Tongue (tissue), 2 donors: Measurements from ENCODE around the gene TC2N. TPM values are rescaled to one million over a fixed set of nuclear protein-coding genes. Genes with fewer than 3 reads are reported as not detected.
"Not testable (repeated sequence)": the region's sequence is repeated elsewhere in the genome, so short reads cannot be mapped to it uniquely, and the experiment has no call there.

Experiments
- DNase-seq: peaks from one replicate; pipeline ENCODE4 v3.0.0-alpha.2; 2015
- total RNA-seq: library from RNA; depleted of rRNA; stranded (reverse); fragments of >200 nt; gene quantifications from one replicate; pipeline ENCODE4 v1.2.3, GENCODE V29; 2014

TC2N gene
- total RNA-seq, 1 donor from 2014 or later, result 30.9 TPM

DNA sequence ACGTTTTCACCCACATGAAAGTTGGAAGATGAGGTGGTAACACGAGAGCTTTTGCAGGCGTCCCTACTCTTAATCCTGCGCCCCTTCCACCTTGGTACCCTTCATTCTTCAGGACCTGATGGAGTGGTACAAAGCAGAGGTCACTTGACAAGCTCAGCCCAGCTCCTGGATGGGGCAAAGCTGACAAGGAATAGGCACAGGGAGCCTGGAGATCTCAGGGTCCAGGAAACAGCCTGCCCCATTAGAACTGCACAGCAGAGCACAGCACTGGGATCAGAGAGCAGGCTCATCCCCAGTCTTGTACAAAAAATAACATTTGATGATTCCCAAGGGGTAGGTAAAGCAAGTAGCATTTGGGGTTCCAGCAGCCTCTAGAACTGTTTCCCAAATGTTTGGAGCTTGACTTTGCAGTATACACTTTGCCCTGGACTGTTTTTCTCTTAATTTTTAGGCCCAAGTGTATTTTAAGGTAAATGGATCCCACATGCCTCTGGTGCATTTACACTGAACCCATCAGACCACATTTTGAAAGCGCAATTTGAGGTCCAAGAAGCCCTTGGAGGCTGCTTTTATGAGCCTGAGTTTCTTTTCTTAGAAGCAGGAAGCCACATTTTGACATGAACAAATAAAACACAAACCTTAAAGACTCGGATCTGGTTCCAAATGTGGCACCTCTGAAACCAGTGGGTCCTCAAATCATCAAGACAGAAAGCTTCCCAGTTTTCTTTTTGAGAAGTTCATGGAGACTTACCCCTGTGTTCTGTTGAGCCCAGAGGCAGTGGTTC is 633 bp downstream of the TC2N start:
- no peak for DNase-seq

DNA sequence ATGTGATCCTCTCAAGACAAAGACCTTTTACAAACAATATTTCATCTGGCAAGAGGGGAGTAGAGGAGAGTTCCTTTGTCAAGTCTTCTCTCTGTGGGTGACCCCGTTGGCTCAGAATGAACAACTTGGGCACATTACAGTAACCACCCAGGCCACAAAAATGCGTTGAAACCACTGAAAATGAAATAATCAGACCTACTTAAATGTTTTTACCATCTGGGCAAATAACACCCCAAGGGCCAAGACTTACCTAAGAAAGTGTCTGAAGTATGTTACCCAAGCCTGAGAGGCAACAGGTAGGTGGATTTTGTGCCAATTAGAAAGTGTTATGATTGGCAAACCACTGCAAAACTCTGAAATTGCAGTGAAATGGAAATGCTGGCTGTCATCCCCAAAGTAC is 1.3 kb downstream of the TC2N start:
- DNase-seq, result peak; percentile 18

DNA sequence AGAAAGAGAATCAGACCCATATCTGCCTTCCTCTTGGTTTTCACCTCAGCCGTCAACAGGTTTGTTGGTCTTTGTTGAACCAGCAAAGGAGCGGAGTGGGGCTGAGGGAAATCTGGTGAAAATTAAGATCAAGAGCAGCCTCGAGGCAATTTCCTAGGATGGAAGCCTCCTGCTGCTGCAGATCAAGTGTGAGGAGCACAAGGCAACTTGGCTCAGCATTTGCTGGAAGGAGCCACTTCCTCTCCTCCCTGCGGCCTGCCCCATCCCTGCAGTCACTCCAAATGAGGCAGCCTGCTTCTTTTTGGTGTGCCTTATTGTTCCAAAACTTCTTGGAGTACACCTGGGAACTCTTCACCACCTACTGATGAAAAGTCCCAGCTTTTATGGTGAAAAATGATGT is 4.9 kb downstream of the TC2N start:
- no peak for DNase-seq

DNA sequence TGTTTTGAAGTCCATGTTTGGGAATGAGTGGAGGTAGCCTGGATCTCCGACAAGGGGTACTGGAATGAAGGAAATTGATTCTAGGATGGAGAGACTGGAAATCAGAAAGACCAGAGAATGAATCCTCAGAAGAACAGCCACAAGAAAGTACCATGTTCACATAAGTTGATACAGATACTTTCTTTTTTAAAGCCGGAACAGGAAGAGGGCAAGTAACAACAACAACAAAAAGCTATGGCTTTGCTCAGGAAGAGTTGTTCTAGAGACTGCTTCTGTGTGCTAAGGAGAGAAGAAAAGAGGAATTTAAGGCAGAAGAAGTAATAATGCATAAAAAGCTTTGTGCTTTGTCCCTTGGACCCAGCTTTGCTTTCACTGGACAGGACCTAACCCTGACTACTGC is 6.2 kb downstream of the TC2N start:
- DNase-seq, result no peak

DNA sequence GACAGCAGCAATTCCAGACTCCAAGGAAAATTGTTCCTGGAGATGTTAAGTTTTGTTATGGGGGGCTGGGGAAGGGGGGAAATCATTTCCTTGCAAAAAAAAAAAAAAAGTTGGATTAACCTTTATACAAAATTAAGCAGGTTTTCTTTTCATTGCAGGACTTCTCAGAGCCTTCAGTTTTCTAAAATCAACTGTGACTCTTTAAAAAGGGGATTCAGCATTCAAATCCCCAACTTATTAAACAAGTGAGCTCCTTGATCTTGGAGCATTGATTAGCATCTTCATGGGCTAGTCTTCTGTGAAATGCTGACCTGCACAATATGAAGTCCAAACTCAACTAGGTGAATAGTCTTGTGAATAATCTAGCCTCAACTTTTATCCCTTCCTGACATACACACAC is 7.1 kb downstream of the TC2N start:
- no peak for DNase-seq

DNA sequence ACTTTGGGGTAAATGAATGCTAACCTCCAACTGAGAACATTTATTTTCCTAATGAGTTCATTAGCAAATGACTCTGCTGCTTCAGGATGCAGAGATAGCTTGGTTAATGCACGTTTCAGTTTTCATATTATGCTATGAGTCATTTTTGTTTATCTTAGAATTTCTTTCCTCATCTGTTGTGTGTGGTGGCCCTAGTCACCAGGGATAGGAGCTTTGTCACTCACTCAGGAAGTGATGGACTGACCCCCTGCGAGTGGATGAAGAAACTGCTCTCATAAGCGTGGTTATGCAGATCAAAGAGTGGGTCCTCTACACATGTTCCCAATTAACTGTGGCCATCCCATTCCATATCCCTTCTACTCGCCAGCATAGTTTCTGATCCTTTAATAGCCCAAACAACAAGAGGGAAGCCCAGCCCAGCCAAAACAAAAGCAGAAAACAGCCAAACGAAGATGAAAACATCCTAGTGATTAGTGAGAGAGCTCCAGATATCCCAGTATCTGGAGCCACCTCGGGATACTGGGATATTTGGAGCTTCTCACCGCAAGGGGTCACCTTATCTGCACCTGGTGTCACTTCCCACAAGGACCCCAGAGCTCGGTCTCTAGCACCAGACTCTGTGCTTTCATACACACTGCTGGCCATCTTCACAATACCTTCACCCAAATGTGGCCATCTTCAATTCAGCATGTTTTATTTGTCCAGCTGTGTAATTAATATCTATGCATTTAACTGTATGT is 8.6 kb downstream of the TC2N start:
- DNase-seq, result no peak

DNA sequence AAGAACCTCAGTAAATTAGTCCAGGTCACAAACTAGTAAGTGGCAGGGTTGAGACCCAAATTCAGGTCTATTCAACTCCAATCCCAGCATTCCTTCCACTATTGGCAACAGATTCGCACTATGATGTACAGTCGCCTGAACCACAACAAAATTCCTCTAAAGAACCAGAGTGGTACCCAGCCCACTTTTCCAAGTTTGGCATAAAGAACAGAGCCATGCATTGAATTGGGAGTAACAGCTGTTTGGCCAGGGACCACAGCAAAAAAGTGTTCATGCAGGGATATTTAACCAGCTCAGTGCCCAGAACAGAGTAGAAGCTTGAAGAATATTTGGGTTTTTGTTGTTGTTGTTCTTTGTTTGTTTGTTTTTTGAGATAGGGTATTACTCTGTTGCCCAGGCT is 9.7 kb downstream of the TC2N start:
- DNase-seq, result peak; percentile 84

DNA sequence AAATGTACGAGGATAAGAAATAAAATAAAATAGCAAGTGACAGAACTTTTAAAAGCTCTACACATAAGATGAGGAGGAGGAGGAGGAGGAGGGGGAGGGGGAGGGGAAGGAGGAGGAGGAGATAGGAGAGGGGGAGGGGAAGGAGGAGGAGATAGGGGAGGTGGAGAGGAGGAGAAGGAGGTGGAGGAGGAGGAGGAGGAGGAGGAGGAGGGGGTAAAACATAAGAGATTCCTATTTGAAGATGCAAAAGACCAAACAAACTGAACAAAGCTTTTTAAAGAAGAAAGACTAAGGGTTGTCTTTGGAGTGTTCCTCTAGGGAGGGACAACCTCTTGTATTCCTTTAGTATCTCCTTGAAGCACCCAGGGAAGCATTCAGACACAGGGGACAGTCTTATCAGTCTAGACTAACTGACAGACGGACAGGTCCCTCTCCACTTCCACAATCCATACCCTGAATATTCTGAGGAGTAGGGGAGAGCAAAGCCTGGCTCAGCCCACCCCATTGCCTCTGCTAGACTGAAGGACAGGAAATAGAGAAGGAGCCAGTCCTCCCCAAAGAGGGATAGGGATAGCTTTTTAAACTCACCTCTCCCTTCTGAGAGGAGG is 12.9 kb downstream of the TC2N start:
- no peak for DNase-seq

DNA sequence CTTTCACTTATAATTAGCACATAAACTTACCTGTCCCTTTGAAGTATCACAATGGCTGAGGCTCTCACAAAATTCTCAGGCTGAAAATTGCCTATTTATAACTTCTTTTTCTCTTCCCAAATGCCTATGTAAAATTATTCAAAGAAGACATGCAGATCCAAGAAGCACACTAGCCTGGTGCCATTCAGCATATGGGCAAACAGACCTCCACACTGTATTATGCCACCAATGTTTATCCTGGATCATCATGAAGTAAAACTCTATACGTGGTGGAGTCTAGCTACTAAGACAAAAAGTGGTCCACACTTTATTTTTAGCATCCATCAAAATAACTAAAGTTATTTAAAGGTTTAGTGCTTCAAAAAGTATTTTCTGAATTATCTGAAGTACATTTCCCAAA is 15.8 kb downstream of the TC2N start:
- DNase-seq, result no peak

DNA sequence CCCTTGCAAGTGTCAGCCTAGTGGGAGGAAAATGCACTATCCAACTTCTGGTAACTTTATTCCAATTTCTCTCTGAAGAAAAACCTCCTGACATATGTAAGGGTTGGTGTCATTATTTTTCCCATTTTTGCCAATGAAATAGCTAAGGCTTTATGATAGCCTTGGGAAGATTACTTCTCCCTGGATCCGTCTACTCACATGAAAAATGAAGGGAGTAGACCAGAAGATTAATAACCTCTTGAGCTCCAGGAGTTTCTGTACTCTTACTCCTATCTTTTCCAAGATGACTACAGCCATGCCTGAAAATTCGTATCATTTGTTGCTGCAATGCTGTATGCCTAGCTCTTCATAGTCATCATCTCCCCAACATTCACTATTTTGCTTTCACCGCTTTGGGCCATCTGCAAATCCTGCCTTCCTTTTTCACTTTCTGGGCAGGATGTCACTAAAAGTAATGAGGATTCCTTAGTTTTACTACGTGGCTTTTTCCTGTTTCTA is 18.8 kb downstream of the TC2N start:
- no peak for DNase-seq

DNA sequence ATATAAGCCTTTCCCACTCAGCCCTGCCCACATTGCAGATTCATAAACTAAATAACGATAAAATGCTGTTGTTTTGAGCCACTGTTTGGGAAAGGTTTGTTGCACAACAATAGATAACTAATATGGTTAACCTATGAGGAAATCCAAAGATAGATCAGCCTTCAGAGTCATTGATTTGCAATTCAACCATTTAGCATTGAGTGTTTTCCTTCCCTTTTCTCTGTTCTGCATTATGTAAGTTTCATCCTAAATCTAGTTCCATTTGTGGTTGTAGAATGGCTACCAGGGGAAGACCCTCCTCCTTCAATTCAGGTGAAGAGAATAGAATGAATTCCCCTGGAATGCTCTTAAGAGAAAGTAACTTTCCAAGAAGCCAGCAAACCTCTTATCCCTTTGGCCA is 19.6 kb downstream of the TC2N start:
- no peak for DNase-seq

DNA sequence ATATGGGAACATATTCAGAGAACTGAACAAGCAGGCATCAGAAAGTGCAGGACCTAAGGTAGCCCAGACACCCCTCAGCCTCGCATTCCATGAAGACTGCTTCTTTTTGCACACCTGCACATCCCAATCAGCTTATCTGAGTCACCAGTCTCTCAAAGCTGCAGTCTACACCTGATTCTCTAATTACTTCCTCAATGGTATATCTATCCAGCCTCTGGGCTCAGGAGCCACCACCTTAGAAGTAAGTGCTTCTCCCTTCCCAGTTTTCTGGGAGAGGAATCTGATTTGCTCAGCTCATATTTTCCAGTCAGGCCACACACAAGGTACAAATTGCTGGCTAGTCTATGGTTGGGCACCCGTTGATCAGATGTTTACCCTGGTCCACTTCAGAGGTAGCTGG is 21.7 kb downstream of the TC2N start:
- no peak for DNase-seq

DNA sequence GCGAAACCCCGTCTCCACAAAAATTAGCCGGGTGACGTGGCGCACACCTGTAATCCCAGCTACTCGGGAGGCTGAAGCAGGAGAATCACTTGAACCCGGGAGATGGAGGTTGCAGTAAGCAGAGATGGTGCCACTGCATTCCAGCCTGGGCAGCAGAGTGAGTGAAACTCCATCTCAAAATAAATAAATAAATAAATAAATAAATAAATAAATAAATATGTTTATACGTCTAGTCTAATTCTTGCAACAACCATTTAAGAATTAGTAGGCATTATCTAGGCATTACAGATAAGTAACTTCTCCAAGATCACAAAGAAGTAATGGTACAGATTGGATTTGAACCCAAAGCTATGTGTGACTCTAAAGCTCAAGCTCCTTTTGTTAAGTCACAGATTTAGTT is 22.3 kb downstream of the TC2N start:
- not testable (repeated sequence) for DNase-seq

DNA sequence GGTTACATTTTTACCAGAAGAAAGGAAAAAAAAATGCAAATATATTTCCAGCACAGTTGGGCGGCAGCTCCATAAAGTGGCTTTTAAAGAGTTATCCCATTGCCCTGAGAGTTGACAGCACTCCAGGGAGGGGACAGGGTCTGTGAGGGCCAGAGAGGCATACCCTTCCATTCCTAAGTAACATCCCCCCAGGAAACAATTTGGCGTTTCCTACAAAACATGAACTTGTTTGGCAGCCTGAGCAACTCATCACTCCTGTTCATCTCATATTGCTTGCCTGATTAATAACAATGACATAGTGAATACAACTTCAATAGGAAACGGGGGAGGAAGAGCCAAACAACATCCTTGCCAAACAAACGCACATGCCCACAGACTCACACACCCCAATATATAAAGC is 23.3 kb downstream of the TC2N start:
- no peak for DNase-seq

DNA sequence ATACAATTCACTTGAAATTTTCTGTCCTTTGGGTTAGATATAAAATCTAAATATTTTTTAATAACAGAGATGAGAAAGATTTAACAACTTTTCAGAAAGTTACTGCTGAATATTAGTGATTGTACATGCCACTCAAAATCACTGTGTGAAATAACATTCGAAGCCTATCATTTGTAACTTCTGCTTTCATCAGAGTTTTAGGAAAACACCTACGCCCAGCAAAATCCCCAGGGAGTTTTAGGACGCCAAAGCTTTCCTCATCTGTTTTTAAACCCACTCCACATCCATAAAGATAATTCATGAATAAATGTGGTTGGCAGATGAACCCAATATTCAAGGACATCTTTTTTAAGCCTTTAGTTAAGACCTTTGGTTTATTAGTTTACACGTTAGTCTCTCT is 23.9 kb downstream of the TC2N start:
- DNase-seq, result no peak

DNA sequence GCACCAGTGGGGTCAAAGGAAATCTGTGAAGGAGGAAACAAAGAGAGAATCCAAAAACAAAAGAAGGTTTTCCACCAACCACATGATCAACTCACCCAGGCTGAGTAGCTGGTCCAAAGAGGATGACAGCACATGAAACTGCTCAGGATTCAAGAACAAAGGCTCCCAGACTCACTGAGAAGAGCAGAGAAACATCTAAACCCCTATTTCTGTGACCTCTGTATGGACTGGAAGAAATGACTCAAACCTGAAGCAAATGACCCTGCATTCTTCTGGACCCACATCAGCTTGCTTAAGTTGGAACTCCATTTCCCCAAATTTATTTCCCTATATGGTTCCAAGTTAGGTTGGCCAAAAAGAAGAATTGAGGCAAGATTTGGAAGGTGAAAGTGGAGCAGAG is 26.3 kb downstream of the TC2N start:
- no peak for DNase-seq

DNA sequence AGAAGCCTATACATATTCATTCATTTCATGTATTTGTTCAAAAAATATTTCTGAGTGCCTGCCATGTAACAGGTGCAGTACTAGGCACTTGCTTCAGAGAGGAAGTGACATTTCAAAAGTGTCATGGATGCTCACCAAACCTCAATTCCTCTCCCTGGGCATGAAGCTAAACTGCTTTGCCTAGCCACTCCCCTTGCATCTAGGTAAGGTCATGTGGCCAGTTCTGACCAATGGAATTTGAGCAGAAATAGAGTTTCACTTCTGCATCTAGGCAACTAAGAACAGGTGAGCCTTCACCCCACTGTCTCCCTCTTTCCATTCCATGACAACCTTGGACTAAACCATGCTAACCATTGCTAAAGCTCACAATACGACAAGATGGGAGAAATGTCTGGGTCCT is 27.6 kb downstream of the TC2N start:
- DNase-seq, result no peak

DNA sequence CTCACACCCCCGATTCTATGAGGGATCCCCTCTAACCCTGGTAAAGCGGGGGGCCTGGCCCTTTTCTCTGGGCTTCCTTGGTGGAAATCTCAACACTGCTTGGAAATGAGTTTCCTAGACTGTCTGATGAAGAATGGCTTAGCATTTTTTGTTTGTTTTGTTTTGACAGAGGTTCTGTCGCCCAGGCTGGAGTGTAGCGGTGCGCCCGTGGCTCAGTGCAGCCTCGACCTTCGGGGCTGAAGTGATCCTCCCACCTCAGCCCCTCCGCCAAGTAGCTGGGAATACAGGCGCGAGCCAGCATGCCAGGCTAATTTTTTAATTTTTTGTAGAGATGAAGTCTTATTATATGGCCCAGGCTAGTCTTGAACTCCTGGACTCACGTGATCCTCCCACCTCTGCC is 30.3 kb downstream of the TC2N start:
- DNase-seq, result no peak

DNA sequence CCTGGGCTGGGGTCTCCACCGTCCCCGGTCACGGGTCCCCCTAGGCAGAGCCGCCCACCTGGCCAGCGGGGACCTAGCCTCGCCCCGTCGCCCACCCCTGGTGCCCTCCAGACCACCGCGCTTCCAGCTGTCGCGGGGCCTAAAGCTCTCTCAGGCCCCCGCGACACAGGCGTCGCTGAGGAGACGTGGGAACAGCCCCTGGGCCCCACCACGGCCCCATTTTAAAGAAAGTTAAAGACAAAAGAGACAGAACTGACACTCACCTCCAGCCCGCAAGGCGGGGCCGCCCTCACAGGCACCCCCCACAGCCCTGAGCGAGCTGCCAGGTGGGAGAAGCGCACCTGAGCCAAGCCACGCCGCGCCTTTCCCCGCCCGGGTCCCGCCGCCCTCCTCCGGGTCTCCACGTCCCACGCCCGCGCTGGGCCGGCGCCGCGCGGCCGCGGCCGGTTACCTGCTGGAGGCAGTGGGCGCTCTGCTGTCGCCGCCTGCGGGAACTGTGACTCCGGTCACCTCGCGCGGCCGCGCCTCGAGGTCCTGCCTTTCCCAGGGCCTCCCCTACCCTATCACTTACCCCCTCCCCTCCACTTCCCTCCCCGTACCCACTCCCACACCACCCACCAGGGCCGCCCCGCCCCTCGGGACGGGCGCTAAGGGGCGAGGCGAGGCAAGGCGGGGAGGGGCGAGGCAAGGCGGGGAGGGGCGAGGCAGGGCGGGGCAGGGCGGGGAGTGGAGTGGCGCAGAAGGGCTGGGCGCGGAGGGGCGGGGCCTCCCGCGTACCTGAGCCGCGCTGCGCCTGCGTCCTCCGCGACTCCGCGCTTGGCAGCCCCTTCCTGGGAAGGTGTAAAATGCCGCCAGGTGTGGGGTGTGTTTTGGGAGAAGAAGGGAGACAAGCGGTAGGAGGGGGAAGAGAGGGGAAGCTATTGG is 31.2 kb downstream of the TC2N start:
- peak; percentile 67 for DNase-seq

DNA sequence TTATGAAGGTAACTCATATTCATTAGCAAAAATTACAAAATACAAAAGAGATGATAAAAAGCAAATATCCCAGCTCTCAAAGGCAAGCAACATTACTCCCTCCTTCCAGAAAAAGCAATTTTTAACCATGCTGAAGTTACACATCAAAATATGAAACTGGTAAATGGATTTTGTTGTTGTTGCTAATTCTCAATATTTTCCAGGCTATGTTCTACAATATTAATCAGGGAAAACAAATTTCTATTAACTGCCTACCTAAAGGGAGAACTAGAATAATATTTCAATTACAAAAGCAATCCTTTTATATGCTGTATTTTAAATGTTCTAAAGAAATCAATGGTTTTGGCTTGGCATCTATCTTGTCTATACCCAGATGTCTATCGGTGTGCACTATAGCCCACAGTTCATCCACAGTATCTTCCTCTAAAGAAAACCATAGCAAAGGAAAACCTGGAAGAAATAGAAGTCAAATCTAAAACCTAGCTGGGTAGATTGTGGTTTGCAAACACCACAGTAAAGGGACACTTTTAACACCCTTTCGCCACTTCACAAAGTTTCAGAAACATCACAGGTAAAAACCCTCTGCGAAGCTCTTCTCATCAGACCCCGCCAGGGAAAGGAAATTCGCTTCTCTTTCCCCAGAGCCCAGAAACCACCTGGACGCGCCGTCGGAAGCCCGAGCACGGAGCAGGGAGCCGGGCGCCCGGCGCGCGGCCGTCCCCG is 32.0 kb downstream of the TC2N start:
- no peak for DNase-seq

DNA sequence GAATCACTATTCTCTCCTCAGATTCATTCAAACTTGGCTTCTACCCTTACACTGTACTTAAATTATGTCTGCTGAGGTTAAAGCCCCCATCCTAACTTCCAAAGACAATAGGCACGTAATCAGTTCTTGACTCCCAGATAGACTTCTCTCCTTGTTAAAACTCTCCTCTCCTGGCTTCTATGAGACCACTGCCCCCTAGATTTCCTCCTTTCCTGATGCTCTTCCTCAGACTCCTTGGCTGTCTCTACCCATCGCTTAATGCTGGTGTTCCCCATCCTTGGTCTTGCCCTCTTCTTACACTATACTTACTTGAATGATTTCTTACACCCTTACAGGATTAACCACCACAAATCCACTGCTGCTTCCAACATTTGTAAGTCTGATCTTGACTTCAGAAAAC is 32.8 kb downstream of the TC2N start:
- DNase-seq, result no peak

DNA sequence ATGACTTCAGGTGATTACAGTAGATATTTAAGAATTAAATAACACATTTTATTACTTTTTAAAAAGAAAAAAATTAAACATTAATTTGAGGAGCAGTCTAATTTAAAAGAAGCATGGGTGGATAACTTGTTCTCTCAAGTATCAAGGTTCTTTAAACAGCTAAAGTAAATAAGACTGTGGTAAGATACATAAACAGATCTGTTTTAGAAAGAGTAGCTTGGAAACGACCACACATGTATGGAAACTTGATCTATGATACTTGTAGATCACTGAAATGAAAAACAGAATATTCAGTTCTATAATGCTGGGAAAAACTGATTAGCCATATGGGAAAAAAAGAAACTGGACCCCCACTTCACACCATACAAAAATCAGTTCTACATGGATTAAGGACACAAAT is 36.0 kb downstream of the TC2N start:
- peak; percentile 18 for DNase-seq
